ENCODE data around the gene CYSLTR1. TPM values are rescaled to one million over a fixed set of nuclear protein-coding genes. Genes with fewer than 3 reads are reported as not detected.

The CYSLTR1 gene
- 0.11 and 0.63 TPM in 2 replicates for total RNA-seq (2014; rRNA removed; shearing (Covaris generic))

DNA sequence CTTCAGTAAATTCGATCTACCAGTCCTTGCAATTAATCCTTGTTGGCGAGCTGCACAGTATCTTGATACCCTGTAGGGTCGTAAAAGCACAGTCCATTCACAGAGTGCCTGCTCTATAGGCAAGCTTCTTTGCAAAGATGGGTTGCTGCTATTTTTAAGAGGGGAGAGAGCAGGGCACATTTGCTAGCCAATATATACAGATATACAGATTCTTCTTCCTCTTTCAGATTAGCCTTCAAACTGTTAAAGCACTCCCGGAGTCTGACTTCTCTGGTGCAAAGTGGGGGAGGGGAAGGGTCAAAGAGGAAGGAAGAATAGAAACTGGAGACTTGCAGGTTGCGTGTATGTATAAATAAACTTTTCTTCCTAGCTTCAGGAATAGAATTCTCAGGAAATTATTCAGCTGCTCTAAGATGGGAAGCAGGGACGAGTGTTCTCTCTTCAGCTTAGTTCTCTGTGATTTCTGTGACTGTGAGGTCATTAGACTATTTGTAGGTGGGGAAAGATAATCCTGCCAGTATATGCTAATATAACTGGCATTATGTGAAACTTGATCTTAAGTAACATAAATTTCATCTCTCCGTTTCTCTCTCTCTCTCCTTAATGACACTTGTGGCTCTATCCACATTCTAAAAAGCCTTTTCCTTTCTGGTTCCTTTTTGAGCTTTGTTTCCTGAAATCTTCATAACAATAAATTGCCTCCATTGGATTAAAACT lies at the start of gene CYSLTR1:
Gene CYSLTR1, minus strand, starts transcription at position 242 of the 717 bp plus-strand sequence. CDS start 53,865 bp downstream, outside the sequence.
- H3K9me3 ChIP-seq (replicated peaks), result no peaks in the 10 kb centered on the region
- H3K27ac ChIP-seq, result no peak within 1 kb of the TSS
- no peak for DNase-seq (ENCODE audit: low read depth in 1 of 2, low spot score in 2 of 2)
- no peaks in the 10 kb centered on the region for H3K4me1 ChIP-seq (replicated peaks)
- H3K36me3 ChIP-seq, result no peaks in the 10 kb centered on the region
- H3K4me3 ChIP-seq, result no peak within 1 kb of the TSS
- no peaks in the 10 kb centered on the region for H3K27me3 ChIP-seq (replicated peaks)

- Histone ChIP-seq H3K9me3 (replicated peaks) (no peaks in the 10 kb centered on the region), H3K36me3 (no peaks in the 10 kb centered on the region), H3K4me1 (replicated peaks) (no peaks in the 10 kb centered on the region), H3K27me3 (replicated peaks) (no peaks in the 10 kb centered on the region), H3K27ac (no peak overlapping the region), H3K4me3 (no peak overlapping the region)
- DNase-seq (ENCODE audit: low read depth in 1 of 2, low spot score in 2 of 2), result no peak
Observed at GRCh38 chrX:78377186-78377585, 49.8 kb upstream of the CYSLTR1 start.

GRCh38 chrX:78375894-78376293 lies 48.5 kb upstream of the CYSLTR1 start:
- Histone ChIP-seq H3K36me3 (no peaks in the 10 kb centered on the region), H3K4me3 (no peak overlapping the region), H3K27me3 (replicated peaks) (no peaks in the 10 kb centered on the region), H3K9me3 (replicated peaks) (no peaks in the 10 kb centered on the region), H3K27ac (no peak overlapping the region), H3K4me1 (replicated peaks) (no peaks in the 10 kb centered on the region)
- no peak for DNase-seq (ENCODE audit: low read depth in 1 of 2, low spot score in 2 of 2)

DNA sequence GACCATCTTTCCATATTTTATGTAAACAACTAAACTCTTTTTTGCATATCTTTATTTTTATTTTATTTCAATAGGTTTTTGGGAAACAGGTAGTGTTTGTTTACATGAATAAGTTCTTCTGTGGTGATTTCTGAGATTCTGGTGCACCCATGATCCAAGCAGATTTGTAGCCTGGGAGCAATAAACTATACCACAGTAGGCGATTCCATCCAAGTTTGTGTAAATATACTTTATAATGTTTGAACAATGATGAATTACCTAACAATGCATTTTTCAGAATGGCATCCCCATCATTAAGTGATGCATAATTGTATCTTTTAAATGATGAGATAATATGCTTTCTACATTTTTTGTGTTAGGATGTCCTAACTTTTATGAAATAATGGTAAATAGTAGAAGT lies 39.2 kb upstream of the CYSLTR1 start:
- no peak overlapping the region for H3K27ac ChIP-seq
- H3K4me3 ChIP-seq, result no peak overlapping the region
- H3K36me3 ChIP-seq, result no peaks in the 10 kb centered on the region
- H3K27me3 ChIP-seq (replicated peaks), result no peaks in the 10 kb centered on the region
- no peaks in the 10 kb centered on the region for H3K9me3 ChIP-seq (replicated peaks)
- DNase-seq (ENCODE audit: low read depth in 1 of 2, low spot score in 2 of 2), result no peak
- H3K4me1 ChIP-seq (replicated peaks), result no peaks in the 10 kb centered on the region

- Histone ChIP-seq H3K4me3 (no peak overlapping the region), H3K9me3 (replicated peaks) (no peaks in the 10 kb centered on the region), H3K27me3 (replicated peaks) (no peaks in the 10 kb centered on the region), H3K36me3 (no peaks in the 10 kb centered on the region), H3K4me1 (replicated peaks) (no peaks in the 10 kb centered on the region), H3K27ac (no peak overlapping the region)
- no peak for DNase-seq (ENCODE audit: low read depth in 1 of 2, low spot score in 2 of 2)
Observed at GRCh38 chrX:78357342-78358055, 30.1 kb upstream of the CYSLTR1 start.

DNA sequence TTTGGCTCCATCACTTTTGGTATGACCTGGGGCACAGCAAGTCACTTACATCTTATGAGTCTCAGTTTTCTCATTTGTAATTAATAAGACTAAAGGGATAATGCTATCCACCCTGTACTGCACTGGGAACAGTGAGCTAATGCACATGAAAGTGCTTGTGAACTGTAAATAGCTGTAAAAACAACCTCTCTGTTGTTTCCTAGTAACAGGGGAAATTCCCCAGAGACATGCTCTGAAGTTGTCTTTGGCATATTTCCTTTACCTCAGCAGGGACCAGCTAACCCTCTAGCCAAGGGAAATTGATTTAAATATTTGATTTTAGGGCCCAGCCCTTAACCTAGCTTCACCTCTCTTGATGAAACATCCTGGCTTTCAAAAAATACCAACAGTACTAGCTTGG lies 6.1 kb upstream of the CYSLTR1 start:
- DNase-seq (ENCODE audit: low read depth in 1 of 2, low spot score in 2 of 2), result no peak
- Histone ChIP-seq H3K9me3 (replicated peaks) (no peaks in the 10 kb centered on the region), H3K27ac (no peak overlapping the region), H3K27me3 (replicated peaks) (no peaks in the 10 kb centered on the region), H3K4me1 (replicated peaks) (no peaks in the 10 kb centered on the region), H3K4me3 (no peak overlapping the region), H3K36me3 (no peaks in the 10 kb centered on the region)

DNA sequence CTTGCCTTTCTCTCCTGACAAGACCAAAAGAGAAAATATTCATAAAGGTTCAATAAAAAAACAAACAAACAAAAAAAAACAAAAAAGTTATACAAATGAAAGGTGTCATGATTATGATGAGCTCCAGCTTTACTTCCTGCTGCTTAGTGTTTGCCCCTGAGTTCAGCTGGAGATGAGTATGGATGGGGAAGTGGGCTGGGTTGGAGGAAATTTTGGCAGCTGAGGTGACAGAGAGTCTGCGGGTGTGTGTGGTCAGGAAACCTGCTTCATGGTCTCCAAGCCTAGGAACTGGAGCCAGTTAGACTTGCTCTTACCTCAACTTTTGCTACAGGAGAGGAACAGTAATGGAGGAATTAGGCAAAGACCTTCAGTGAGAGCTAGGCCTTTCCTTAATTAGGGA lies 4.3 kb upstream of the CYSLTR1 start:
- Histone ChIP-seq H3K27me3 (replicated peaks) (no peaks in the 10 kb centered on the region), H3K4me3 (no peak overlapping the region), H3K9me3 (replicated peaks) (no peaks in the 10 kb centered on the region), H3K27ac (no peak overlapping the region), H3K36me3 (no peaks in the 10 kb centered on the region), H3K4me1 (replicated peaks) (no peaks in the 10 kb centered on the region)
- no peak for DNase-seq (ENCODE audit: low read depth in 1 of 2, low spot score in 2 of 2)

GRCh38 chrX:78330540-78330939 lies 3.1 kb upstream of the CYSLTR1 start:
- Histone ChIP-seq H3K27ac (no peak overlapping the region), H3K27me3 (replicated peaks) (no peaks in the 10 kb centered on the region), H3K4me3 (no peak overlapping the region), H3K36me3 (no peaks in the 10 kb centered on the region), H3K4me1 (replicated peaks) (no peaks in the 10 kb centered on the region), H3K9me3 (replicated peaks) (no peaks in the 10 kb centered on the region)
- DNase-seq (ENCODE audit: low read depth in 1 of 2, low spot score in 2 of 2), result no peak

- no peak overlapping the region for H3K27ac ChIP-seq
- no peak for DNase-seq (ENCODE audit: low read depth in 1 of 2, low spot score in 2 of 2)
- H3K4me3 ChIP-seq, result no peak overlapping the region
- no peaks in the 10 kb centered on the region for H3K4me1 ChIP-seq (replicated peaks)
- no peaks in the 10 kb centered on the region for H3K9me3 ChIP-seq (replicated peaks)
- no peaks in the 10 kb centered on the region for H3K36me3 ChIP-seq
- H3K27me3 ChIP-seq (replicated peaks), result no peaks in the 10 kb centered on the region
Observed at GRCh38 chrX:78330068-78330467, 2.7 kb upstream of the CYSLTR1 start.

- no peak for DNase-seq (ENCODE audit: low read depth in 1 of 2, low spot score in 2 of 2)
- H3K36me3 ChIP-seq, result no peaks in the 10 kb centered on the region
- H3K4me1 ChIP-seq (replicated peaks), result no peaks in the 10 kb centered on the region
- no peak overlapping the region for H3K27ac ChIP-seq
- H3K27me3 ChIP-seq (replicated peaks), result no peaks in the 10 kb centered on the region
- no peaks in the 10 kb centered on the region for H3K9me3 ChIP-seq (replicated peaks)
- no peak overlapping the region for H3K4me3 ChIP-seq
Observed at GRCh38 chrX:78329486-78329885, 2.1 kb upstream of the CYSLTR1 start.

- no peak for DNase-seq (ENCODE audit: low read depth in 1 of 2, low spot score in 2 of 2)
- no peak overlapping the region for H3K27ac ChIP-seq
- H3K36me3 ChIP-seq, result no peaks in the 10 kb centered on the region
- H3K4me3 ChIP-seq, result no peak overlapping the region
- no peaks in the 10 kb centered on the region for H3K9me3 ChIP-seq (replicated peaks)
- H3K27me3 ChIP-seq (replicated peaks), result no peaks in the 10 kb centered on the region
- H3K4me1 ChIP-seq (replicated peaks), result no peaks in the 10 kb centered on the region
Observed at GRCh38 chrX:78326401-78326800, 1.0 kb downstream of the CYSLTR1 start.

- DNase-seq (ENCODE audit: low read depth in 1 of 2, low spot score in 2 of 2), result no peak
- H3K36me3 ChIP-seq, result no peaks in the 10 kb centered on the region
- no peaks in the 10 kb centered on the region for H3K4me1 ChIP-seq (replicated peaks)
- no peaks in the 10 kb centered on the region for H3K27me3 ChIP-seq (replicated peaks)
- no peak overlapping the region for H3K27ac ChIP-seq
- no peaks in the 10 kb centered on the region for H3K9me3 ChIP-seq (replicated peaks)
- no peak overlapping the region for H3K4me3 ChIP-seq
Observed at GRCh38 chrX:78322863-78323262, 4.5 kb downstream of the CYSLTR1 start.

GRCh38 chrX:78321809-78322208 lies 5.6 kb downstream of the CYSLTR1 start:
- no peak overlapping the region for H3K27ac ChIP-seq
- no peaks in the 10 kb centered on the region for H3K9me3 ChIP-seq (replicated peaks)
- H3K36me3 ChIP-seq, result no peaks in the 10 kb centered on the region
- H3K4me1 ChIP-seq (replicated peaks), result no peaks in the 10 kb centered on the region
- H3K27me3 ChIP-seq (replicated peaks), result no peaks in the 10 kb centered on the region
- no peak overlapping the region for H3K4me3 ChIP-seq
- no peak for DNase-seq (ENCODE audit: low read depth in 1 of 2, low spot score in 2 of 2)

GRCh38 chrX:78316265-78316664 lies 11.1 kb downstream of the CYSLTR1 start:
- Histone ChIP-seq H3K4me3 (no peak overlapping the region), H3K27ac (no peak overlapping the region), H3K36me3 (no peaks in the 10 kb centered on the region), H3K27me3 (replicated peaks) (no peaks in the 10 kb centered on the region), H3K9me3 (replicated peaks) (no peaks in the 10 kb centered on the region), H3K4me1 (replicated peaks) (no peaks in the 10 kb centered on the region)
- DNase-seq (ENCODE audit: low read depth in 1 of 2, low spot score in 2 of 2), result no peak

Measured in SJSA1 (cell line).